ENCODE results near the gene CFAP99.

CFAP99 gene

DNA sequence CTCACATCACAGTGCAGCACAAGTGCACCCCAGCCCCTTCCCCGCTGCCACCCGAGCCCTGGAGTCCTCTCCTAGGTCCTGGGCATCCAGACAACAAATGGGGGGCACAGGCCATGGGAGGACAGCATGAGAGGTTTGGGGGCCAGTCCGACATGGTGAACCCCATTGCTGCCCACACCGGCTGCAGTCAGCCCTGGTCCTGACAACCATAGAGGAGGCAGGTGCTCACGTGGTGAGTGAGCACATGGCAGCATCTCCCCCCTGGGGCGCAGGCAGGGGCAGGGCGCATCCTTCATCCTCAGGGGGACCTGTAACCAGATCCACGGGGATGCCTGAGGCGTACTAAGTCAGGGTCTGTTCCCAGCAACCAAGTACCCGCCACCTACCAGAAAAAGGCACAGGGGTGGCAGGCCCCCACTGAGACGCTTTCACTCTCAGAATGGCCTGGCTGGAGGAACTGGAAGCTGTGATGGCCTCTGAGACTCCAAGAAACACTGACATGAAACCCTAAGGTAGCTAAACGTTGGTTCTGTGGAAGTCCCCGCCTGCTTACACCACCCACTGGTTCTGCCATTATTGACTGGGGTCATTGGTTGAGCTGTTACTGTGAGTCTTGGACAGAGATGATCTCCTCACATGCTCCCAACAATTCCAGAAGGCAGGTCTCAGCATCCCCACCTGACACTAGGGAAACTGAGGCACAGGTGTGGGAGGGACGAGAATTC, 6.8 kb upstream of the CFAP99 start:
- DNase-seq (ENCODE audit: low read depth in 2 of 2) = no peak

DNA sequence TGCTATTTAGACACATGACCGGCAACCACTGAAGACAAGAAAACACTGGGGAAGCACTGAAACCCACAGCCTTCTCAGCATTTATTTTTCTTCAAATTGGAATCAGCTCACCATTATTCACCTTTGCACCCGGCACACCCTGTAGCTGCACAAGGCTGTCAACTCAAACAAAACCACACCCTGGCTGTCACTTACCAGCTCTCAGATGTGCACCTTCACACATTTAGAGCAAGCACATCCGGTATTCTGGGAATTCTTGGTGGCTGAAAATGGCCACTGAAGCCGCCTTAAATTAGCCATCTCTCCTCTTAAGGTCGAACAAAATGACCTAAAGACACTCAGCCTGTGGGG, 6.2 kb upstream of the CFAP99 start:
- peak; percentile 54 for DNase-seq (ENCODE audit: low read depth in 2 of 2)

DNA sequence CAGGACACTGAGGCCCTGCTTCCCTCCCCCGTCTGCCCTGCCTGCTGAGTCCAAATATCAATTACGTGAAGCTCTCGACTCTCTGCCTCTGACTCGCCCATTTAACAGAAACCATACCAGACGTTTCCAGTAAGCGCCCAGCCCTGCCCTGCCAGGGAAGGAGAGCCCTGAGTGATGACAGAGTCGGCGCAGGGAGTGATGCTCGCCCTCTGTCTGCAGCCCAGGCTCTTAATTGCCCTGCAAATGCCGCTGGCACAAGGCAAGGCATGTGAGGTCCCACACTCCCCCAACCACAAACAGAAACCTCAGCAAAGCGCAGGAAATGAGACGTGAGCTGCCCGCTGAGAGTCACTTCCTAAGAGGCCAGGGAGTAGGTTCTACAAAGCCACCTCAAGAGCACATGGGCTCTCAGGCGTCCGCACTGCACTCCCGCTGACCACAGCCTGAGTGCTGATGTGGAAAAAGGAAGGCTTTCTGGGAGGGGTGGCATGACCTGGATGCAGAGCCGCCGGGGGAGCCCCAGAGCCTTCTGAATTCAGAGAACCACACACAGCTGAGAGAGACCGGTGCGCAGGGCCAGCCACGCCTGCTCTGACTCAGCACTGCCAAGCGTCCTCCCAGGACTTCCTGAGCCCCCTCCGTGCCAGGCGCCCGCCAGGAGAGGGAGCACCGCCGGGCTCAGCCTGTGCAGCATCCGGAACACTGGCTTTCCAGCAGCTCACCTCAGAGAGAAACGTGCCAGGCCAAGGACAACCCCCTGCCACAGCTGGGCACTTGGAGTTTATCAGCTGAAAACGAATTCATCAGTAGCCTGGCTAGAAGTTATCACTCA, 5.7 kb upstream of the CFAP99 start:
- peak; percentile 73 to 74 for DNase-seq (ENCODE audit: low read depth in 2 of 2)

DNA sequence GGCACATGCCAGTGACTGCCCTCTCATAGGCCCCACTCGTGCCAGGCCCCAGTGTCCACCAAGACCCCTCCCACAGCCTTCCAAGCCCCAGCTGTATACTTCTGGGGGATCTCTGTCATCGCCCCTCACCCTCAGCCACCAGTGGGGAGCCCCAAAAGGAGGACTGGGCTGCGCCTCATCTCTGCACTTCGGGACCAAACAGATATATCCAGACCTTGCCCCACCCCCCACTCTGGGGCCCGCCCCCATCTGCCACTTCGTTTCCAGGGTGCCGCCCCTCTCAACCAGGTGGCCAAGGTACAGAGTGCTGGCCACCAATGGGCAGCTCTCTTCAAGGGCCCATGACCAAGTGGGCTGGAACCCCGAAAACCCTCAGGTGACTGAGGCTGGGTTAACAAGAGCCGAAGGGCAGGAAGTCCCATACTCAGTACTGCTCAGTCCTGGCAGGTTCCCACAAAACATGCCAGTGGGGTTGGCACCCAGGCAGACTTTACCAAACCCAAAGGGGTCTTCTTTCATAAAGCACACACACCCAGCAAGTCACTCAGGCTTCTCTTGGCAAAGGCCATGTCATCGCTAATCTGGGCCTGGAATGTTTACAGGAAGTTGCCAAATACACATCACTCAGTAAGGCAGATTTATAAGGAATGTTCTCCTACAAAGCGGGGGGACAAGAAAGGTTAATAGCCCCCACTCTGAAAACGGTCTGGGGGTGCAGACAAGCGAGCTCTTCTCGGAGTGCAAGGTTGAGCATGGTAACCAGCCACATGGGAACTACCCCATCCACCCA, 4.7 kb upstream of the CFAP99 start:
- DNase-seq (ENCODE audit: low read depth in 2 of 2) = no peak

- no peak for DNase-seq (ENCODE audit: low read depth in 2 of 2)
Observed at GRCh38 chr4:2415213-2415612, 3.5 kb upstream of the CFAP99 start.

DNA sequence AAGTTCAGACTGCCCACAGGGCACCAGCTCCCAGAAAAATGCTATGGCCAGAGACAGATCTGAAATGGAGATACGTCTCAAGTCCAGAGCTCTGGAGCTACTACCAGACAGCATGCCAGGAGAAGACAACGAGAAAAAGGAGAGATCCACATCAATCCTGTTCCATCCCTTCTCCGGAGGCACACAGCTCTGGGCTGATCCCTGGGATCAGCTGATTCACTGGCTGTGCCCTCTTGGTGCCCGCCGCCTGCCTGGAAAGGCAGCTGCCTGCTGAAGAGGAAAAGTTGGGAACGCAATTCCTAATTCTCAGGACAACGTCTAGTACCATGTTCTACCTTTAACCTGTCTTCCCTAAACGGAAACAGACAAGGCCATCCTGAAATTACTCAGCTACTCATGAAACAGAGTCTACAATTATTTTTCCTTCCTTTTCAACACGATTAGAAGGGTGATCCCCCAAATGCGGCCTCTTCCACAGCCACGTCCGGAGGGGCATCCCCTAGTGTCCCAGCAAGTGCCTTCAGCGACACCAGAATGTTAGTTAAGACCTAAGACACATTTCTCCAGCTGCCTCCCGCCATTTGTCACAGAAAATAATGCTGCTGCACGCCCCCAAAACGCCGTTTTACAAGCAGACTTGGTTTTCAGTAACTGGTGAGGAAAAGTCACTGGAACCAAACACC, 2.7 kb upstream of the CFAP99 start:
- no peak for DNase-seq (ENCODE audit: low read depth in 2 of 2)

GRCh38 chr4:2416564-2417225, 2.1 kb upstream of the CFAP99 start:
- no peak for DNase-seq (ENCODE audit: low read depth in 2 of 2)

DNA sequence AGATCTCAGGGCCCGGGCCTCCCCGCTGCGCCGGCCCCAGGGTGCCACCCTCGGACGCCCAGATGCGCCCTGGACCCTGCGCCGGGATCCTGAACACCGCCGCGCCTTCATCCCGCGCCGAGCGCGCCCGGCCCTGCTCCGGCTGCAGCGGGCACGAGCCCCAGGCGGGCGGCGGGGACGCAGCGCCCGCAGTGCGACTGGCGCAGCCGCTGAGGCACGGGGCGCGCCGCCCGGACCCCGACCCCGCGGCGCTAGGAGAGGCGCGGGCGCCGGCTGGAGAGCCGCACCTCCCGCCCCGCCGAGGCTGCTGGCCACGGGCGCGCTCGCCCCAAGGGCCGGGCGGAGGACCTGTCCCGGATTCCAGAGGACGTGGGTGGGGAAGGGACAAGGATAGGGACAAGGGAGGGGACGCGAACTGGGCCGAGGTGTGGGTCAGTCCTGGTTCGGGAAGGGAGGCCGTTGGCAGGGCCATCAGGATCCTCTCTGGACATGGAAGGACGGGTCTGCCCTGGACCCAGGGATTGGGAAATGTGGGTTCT, 1.5 kb upstream of the CFAP99 start:
- DNase-seq (ENCODE audit: low read depth in 2 of 2) = no peak

DNA sequence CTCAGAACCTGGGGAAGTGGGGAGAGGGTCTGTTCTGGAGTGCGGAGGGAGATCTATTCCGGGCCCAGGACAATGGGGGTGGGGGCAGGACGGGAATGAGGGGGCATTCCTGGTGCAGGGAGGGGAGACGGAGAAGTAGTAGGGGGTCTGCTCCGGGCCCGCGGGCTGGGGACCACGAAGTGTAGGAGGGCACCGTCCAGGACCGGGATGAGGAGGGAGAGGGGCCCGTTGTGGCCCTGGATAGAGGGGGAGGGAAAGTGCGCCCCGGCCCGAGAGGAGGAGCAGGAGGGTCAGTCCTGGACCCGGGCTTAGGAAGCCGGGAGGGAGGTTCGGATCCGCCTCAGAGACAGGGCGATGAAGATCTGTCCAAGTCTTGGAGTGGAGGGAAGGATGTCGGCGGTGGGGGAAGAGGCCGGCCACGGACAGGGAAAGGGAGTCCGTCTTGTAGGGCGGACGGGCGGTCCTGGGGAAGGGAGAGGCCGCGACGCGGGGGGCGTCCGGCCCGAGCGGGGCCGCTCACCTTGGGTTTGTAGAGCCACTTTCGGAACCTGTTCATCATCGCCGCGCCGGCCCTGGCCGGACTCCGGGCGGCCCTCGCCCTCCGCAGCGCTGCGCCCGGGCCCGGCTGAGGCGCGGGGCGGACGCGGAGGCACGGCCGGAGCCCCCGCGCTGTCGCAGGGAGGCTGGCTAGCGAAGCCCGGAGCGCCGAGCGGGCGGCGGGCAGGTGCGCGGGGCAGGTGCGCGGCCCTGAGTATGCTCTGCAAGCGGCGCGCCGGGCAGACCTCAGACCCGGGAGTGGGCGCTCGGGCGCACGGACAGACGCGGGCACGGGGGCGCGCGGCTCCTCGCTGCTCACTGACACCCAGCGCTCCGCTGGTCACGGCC, 748 bp upstream of the CFAP99 start, which contains the start of gene ZFYVE28:
TSS of gene ZFYVE28 (minus strand) at position 881 of the 885 bp plus-strand sequence. CDS start at position 559, 322 bp downstream.
- DNase-seq (ENCODE audit: low read depth in 2 of 2) = no peak

GRCh38 chr4:2419814-2420213, 1.1 kb downstream of the CFAP99 start:
- DNase-seq (ENCODE audit: low read depth in 2 of 2) = no peak

DNA sequence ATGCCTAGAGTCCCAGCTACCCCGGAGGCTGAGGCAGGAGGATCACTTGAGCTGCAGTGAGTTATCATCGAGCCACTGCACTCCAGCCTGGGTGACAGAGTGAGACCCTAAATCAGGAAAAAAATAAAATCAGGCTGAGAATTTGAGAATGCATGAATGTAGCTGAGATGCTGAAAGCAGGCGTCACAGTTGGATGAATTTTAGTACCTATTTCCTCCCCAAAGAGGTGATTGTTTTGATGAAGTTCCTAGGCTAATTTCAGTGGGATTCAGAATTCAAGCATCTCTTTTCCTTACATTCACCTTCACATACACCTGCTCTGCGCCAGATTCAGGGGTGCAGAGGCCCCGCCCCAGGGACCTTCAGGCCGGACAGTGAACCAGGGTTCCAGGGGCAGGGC, 3.2 kb downstream of the CFAP99 start:
- no peak for DNase-seq (ENCODE audit: low read depth in 2 of 2)

DNA sequence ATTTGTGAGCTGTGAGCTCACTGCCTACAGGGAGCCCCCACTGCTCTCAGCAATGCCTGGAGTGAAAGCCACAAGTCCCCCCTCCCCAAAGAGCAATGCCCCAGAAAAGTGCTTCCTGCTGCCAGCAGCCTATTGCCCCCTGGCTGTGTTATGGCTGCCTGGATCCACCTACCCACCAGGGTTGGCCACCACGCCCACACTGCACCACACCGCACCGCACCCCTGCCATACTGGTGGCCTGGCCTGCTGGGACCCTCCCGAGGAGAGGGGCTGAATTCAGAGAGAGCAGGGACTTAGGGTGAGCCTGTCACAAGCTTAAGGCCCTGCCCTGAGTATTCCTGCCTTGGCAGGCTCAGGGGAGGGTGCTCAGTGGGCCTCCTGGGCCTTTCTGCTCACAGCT, 4.3 kb downstream of the CFAP99 start:
- no peak for DNase-seq (ENCODE audit: low read depth in 2 of 2)

- no peak for DNase-seq (ENCODE audit: low read depth in 2 of 2)
Observed at GRCh38 chr4:2423695-2424094, 4.9 kb downstream of the CFAP99 start.

DNA sequence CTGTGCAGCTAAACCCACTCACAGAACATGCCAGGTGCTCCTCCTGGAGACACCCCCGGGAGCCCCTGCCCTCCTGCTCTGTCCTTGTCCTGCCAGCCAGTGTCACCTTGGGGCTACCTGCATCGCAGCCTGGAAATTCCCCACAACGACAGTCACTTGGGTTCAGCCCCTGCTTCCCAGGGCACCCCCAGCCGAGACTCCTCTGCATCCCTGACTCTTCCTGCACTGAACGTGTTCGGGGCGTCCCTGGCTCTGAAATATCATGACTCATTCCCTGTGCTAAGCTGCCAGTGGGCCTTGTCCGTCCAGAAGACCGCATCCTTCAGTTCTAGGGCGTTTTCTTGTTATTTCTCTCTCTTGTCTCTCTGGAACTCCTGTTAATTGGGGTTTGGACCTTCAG, 5.8 kb downstream of the CFAP99 start:
- no peak for DNase-seq (ENCODE audit: low read depth in 2 of 2)

DNA sequence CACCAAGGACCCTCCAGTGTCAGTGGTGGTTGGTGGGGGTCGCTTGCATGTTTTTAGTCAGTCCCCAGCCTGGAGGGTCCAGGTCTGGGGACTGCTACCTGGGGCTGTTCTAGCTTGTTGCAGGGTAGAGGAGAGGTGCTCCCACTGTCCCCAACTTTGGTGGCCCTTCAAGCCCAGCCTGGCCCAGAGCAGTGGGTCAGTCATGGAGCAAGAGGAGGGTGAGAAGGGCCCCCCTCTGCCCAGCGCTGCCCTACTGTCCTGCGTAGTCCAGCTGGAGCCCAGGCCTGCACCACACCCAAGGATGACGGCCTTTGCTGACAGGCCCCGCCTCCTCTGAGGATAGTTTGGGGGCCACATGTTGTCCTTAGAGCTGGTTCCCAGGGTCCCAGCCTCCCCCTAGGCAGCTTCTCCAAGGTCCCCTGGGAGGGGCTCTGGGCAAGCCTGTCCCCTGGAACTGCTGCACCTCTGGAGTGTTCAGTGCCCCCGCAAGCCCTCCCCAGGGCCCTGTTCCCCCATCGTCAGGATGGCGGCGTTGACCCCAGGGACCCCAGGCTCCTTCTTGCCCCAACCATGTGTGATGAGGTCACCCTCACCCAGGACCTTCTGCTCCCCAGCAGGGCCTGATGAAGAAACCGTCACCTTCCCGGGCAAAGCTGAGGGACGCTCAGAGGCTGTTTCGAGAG, 6.8 kb downstream of the CFAP99 start:
- DNase-seq (ENCODE audit: low read depth in 2 of 2) = no peak

DNA sequence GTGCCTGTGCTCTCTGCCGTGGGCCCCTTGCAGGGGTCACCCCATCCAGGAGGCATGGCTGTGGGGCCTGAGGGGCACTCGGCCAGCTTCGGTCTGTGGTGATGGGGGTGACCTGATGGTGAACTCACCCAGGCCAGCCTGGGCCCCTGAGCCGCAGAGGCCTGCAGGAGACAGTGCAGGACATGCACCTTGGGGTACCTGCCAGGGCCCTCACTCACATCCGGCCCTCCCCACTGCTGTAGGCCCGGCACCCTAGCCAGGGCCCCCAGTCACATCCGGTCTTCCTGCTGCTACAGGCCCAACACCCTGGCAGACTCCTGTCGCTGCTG, 7.3 kb downstream of the CFAP99 start:
- DNase-seq (ENCODE audit: low read depth in 2 of 2) = no peak

DNA sequence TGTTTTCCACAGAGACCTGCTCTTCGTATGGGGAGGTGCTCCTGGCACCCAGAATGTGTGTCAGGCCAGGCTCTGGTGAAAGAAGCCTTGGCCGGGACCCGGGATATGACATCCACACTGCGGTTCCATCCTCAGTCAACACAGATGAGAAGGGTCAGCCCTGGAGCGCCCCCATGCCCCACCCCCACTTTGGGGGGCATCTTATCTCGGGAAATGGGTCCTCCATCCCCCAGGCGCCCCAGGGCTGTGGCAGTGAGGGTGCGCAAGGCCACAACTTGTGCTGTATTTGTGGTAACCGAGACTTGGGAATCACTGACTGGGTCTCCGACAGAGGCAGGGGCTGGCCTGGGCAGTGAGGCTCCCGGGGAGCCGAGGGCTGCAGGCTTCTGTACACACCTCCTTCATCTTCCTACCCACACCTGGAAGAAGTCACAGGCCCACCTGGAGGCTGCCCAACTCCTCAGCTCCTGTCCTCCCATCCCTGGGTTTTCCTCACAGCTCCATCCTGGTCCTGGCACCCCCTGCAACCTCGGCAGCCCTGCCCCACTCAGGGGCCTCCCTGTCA, 8.0 kb downstream of the CFAP99 start:
- DNase-seq (ENCODE audit: low read depth in 2 of 2) = no peak

DNA sequence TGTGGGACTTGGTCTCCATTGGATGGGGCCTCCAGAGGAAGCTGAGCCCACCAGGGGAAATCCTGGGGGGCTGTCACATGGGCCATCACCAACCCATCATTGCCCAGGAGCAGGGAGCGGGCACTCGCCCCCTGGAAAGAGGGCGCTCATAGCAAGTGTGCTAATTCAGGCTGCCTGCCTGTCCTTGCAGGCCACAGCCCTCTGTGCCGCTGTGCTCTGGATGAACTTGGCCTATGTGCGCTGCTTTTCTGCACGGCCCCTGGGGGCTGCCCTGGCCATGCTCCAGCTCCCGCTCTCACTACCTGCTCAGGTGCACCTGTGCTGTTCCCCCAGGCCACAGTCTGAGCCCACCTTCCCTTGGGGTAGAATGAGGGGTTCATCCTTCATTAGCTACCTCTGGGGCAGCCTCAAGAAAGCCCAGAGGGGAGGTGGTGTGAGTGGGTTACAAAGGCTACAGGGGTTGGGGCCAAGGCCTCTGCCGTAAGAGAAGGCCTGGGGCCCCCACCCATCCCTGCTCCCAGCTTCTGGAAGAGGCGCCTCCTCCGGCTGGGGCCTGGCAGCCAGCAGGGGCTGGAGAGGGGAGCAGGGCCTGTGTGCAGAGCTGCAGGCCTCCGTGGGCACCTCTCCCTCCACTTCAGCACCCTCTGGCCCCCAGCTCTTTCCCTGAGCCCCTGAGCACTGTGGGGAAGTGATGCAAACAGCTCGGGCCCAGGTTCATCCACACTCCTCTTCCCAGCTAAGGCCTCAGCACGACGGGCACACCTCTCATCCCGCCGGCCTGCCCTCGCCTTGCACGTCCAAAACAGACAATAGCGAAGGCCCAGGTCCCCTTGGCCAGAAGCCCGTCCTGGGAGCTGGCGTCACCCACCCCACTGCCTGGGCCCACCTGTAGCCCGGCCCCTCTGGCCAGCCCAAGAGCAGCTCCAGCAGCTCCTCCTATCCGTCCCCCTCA, 8.9 kb downstream of the CFAP99 start:
- DNase-seq (ENCODE audit: low read depth in 2 of 2) = no peak
